GM21825 (cell line): ENCODE results near the gene CHKA.

Experiments used
- ATAC-seq: cut with Tn5 transposase; IDR thresholded peaks from one replicate; pipeline ENCODE4 v1.9.1; 2021; ENCODE audit warnings: mild to moderate bottlenecking, moderate library complexity; ENCODE audit not compliant: unreplicated experiment

Gene CHKA

GRCh38 chr11:68076371-68077042 is 44.7 kb downstream of the CHKA start:
- no peak for ATAC-seq

- no peak for ATAC-seq
Measured at GRCh38 chr11:68074584-68075352, 46.4 kb downstream of the CHKA start.

- ATAC-seq: no peak
Measured at GRCh38 chr11:68071281-68072048, 49.7 kb downstream of the CHKA start.

- ATAC-seq: no peak
Measured at GRCh38 chr11:68067991-68068390, 53.2 kb downstream of the CHKA start.

- ATAC-seq: no peak
Measured at GRCh38 chr11:68066742-68067141, 54.4 kb downstream of the CHKA start.

- ATAC-seq: no peak
Measured at GRCh38 chr11:68065841-68066240, 55.3 kb downstream of the CHKA start.

GRCh38 chr11:68064926-68065325 is 56.3 kb downstream of the CHKA start:
- ATAC-seq: no peak

GRCh38 chr11:68061508-68061907 is 59.7 kb downstream of the CHKA start:
- no peak for ATAC-seq

- no peak for ATAC-seq
Measured at GRCh38 chr11:68057807-68058206, 63.4 kb downstream of the CHKA start.

GRCh38 chr11:68056317-68057285 is 64.6 kb downstream of the CHKA start:
- ATAC-seq: no peak

- ATAC-seq: no peak
Measured at GRCh38 chr11:68053981-68054812, 67.0 kb downstream of the CHKA start.

GRCh38 chr11:68053117-68053516 is 68.1 kb downstream of the CHKA start:
- ATAC-seq: no peak

- no peak for ATAC-seq
Measured at GRCh38 chr11:68052137-68052873, 68.9 kb downstream of the CHKA start.

GRCh38 chr11:68051191-68052136 is 69.7 kb downstream of the CHKA start:
- ATAC-seq: no peak

- ATAC-seq: no peak
Measured at GRCh38 chr11:68050371-68050841, 70.8 kb downstream of the CHKA start.

GRCh38 chr11:68049509-68050370 is 71.4 kb downstream of the CHKA start:
- ATAC-seq: no peak
